Activated CD4-positive, alpha-beta memory T cell treated with anti-CD3 and anti-CD28 coated beads for 36 hours (primary cell): ENCODE data around the gene HOTAIR. TPM values are rescaled to one million over a fixed set of nuclear protein-coding genes. Genes with fewer than 3 reads are reported as not detected.
A peak's percentile ranks its signal among the peaks of the same experiment; 100 is the strongest.

ENCODE experiments used
- CTCF ChIA-PET: fragments of 350-600 bp; sonication (Branson Sonifier 250); formaldehyde crosslinking; loops from one replicate; lab custom pipeline; 2021; ENCODE audit warnings: antibody characterized with exemption, inconsistent platforms; lab: Charles Lee
- POLR2A ChIA-PET: fragments of 350-600 bp; sonication (Branson Sonifier 250); formaldehyde crosslinking; loops from one replicate; lab custom pipeline; 2021; ENCODE audit warnings: antibody characterized with exemption; lab: Charles Lee
- DNase-seq: peaks from one replicate; pipeline ENCODE4 v3.0.0-alpha.2; 2020
- H3K27ac Mint-ChIP-seq: one replicate; pipeline ENCODE4 v1.8.0; 2021; ENCODE audit warnings: mixed read lengths
- H3K27me3 Mint-ChIP-seq: one replicate; pipeline ENCODE4 v1.8.0; 2021; ENCODE audit warnings: mixed read lengths
- H3K36me3 Mint-ChIP-seq: one replicate; pipeline ENCODE4 v1.8.0; 2021; ENCODE audit warnings: mixed read lengths
- H3K4me1 Mint-ChIP-seq: one replicate; pipeline ENCODE4 v1.8.0; 2021; ENCODE audit warnings: low read depth, mixed read lengths
- H3K4me3 Mint-ChIP-seq: one replicate; pipeline ENCODE4 v1.8.0; 2021; ENCODE audit warnings: mild to moderate bottlenecking, mixed read lengths
- H3K9me3 Mint-ChIP-seq: one replicate; pipeline ENCODE4 v1.8.0; 2021; ENCODE audit warnings: mixed read lengths
- intact Hi-C: fragments of 100-400 bp; cut with micrococcal nuclease; formaldehyde crosslinking; loops from one replicate; pipeline ENCODE4 v1.15.1; 2023
- total RNA-seq, 2 experiments: library from RNA; stranded (reverse); gene quantifications; one replicate each; pipeline ENCODE4 v1.2.3, GENCODE V29; 2021

Gene HOTAIR
- total RNA-seq, 2 experiments from 2014 or later: not detected

DNA sequence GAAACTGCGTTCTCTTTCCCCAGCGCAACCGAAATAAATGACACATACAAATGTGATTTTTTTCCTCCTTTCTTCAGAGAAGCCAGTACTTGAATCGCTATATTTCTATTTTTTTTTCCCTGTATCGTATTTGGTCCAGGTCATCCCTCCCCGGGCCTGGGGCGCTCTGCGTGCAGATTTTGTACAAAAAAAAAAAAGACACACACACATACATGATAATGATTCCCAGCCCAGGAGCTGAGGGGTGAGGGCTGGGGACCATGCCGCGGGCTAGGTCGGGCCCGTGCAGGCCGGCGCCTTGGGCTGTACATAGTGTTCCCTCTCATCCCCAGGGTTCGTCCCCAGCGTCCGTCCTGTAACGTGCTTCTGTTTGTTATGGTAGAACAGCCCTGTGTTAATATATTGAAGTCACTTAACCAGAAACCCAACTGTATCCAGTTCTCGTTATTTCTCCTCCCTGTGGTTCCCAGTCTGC is 28.2 kb upstream of the HOTAIR start:
- Mint-ChIP-seq H3K27me3 (peaks cover 92% of the 10 kb centered on the region), H3K36me3 (no peaks in the 10 kb centered on the region), H3K27ac (no peak overlapping the region), H3K9me3 (no peaks in the 10 kb centered on the region), H3K4me3 (no peak overlapping the region), H3K4me1 (peaks cover 13% of the 10 kb centered on the region)
- CTCF ChIA-PET: interaction anchor here (1.0 to 9.3 kb wide), 4 partner anchors 18 to 205 kb away, joined by 3 to 127 read pairs (median 108); partner anchors contain the start of genes HOXC10 and SMUG1
- POLR2A ChIA-PET: no interaction called here
- intact Hi-C loops: loop anchor here (10.0 kb wide), 1 partner anchor 362 kb away; the partner anchor contains the start of gene GPR84
- DNase-seq: no peak

DNA sequence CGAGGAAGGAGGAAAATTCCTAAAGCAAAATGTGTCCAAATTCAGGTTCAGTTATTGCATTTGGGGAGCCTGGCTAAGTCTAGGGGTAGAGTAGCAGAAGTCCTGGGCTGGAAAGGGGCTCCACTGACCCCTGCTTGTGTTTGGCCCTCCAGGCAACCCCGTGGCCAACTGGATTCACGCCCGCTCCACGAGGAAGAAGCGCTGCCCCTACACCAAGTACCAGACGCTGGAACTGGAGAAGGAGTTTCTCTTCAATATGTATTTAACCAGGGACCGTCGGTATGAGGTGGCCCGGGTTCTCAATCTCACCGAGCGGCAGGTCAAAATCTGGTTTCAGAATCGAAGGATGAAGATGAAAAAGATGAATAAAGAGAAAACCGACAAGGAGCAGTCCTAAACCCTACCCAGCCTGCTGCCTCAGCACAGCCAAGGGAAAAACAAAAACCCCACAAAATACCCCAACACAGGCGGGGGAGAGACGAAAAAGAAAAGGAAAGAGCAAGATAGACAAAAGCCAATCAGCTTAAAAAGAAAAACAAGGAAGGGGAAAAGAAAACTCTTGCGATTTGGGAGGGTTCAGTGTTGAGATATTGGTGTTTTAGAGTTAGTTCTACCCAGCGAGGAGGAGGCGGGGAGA is 27.6 kb upstream of the HOTAIR start:
- Mint-ChIP-seq H3K4me1 (peaks cover 16% of the 10 kb centered on the region), H3K27ac (no peak overlapping the region), H3K4me3 (no peak overlapping the region), H3K36me3 (no peaks in the 10 kb centered on the region), H3K27me3 (peaks cover 92% of the 10 kb centered on the region), H3K9me3 (no peaks in the 10 kb centered on the region)
- no peak for DNase-seq
- ChIA-PET POLR2A (no interaction called here), CTCF (interaction anchor here (0.7 to 9.3 kb wide), 3 partner anchors 17 to 198 kb away, joined by 3 to 112 read pairs (median 3); partner anchors contain the start of gene HOXC10)
- intact Hi-C loops: loop anchor here (10.0 kb wide), 1 partner anchor 362 kb away; the partner anchor contains the start of gene GPR84

DNA sequence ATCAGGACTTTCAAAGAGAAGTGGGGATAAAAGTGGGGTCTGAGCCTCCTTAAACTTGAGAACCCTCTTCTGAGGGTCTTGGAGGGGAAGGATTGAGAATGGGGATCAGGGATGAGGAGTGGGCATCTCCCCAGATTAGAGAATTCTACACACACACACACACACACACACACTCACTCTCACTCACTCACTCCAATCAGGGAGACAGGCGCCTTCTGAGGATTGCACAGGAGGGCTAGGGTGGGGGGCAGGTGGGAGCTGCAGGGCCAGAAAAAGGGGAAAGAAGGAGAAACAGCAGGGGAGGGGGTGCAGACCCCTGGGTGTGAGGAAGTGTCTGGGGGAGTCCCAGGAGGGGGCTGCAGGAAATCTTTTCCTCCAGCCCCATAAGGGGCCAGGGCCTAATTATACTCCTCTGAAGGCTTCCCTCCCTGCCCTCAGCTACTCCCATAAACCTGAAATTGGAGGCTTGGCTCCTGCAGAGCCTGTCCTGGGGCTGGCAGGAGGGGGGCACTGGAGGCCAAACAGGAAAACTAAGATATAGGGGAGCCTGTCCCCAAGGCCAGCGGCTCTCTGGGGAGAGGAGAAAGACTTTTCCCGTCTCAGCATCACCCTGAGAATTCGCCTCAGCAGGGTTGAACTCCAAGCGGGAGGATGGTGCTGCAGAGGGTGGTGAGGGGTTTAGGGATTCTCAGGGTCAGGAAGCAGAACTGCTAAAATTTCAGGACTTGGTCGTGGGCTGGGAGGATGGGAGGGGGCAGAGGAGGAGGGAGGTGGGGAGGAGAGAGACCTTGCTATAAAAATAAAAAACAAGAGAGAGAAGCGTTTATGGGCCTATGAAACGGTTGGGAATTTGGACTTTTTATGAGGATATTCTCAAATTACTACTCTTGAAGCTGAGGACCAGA is 26.8 kb upstream of the HOTAIR start:
- no peaks in the 10 kb centered on the region for H3K36me3 Mint-ChIP-seq
- H3K27me3 Mint-ChIP-seq: peaks cover 87% of the 10 kb centered on the region
- no peak overlapping the region for H3K27ac Mint-ChIP-seq
- ChIA-PET CTCF (interaction anchor here (0.7 to 2.0 kb wide), 3 partner anchors 31 to 206 kb away, joined by 3 to 7 read pairs (median 3); no protein-coding TSS in a partner anchor), POLR2A (no interaction called here)
- H3K4me1 Mint-ChIP-seq: peaks cover 13% of the 10 kb centered on the region
- no peak overlapping the region for H3K4me3 Mint-ChIP-seq
- intact Hi-C loops: loop anchor here (10.0 kb wide), 1 partner anchor 363 kb away; the partner anchor contains the start of gene GPR84
- DNase-seq: no peak
- H3K9me3 Mint-ChIP-seq: no peaks in the 10 kb centered on the region

DNA sequence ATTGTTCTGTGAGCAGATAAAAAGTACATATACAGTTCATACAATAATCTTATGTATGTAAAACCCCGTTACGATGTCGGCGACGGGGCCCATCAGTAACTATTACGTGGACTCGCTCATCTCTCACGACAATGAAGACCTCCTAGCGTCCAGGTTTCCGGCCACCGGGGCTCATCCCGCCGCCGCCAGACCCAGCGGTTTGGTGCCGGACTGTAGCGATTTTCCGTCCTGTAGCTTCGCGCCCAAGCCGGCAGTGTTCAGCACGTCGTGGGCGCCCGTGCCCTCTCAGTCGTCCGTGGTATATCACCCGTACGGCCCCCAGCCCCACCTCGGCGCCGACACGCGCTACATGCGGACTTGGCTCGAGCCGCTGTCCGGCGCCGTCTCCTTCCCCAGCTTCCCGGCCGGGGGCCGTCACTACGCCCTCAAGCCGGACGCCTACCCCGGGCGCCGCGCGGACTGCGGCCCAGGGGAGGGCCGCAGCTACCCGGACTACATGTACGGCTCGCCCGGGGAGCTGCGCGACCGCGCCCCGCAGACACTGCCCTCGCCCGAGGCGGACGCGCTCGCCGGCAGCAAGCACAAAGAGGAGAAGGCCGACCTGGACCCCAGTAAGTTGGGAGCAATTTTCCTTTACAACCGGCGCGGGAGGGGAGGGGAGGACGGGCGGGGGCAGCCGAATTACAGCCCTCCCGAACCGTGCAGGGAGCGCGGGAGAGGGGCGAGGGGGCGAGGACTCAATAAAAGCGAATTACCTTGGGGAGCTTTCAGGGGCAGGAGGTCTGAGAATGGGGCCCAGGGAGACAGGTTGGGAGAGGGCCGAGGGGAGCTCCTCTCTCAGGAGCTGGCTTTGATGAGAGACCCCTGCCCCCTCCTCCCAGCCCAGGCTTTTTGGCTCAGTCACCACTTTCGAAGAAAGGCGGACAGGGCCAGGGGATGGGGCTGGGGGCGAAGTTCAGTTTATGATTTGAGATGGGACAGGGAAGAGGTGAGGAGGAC is 25.7 kb upstream of the HOTAIR start, which contains the start of gene HOXC9:
Gene HOXC9 (plus strand): TSS at position 46 of the 999 bp plus-strand sequence. CDS start 28 bp downstream, at position 74.
- Mint-ChIP-seq H3K36me3 (no peaks in the 10 kb centered on the region), H3K9me3 (no peaks in the 10 kb centered on the region), H3K27ac (no peak within 1 kb of the TSS), H3K4me3 (peak within 1 kb of the TSS; percentile 37), H3K27me3 (peaks cover 86% of the 10 kb centered on the region), H3K4me1 (peaks cover 16% of the 10 kb centered on the region)
- DNase-seq: no peak
- POLR2A ChIA-PET: no interaction called here
- CTCF ChIA-PET: interaction anchor here (0.7 to 2.0 kb wide), 8 partner anchors 13 to 214 kb away, joined by 3 to 7 read pairs (median 6); partner anchors contain the start of gene HOXC5
- intact Hi-C loops: loop anchor here (10.0 kb wide), 1 partner anchor 364 kb away; the partner anchor contains the start of gene GPR84

DNA sequence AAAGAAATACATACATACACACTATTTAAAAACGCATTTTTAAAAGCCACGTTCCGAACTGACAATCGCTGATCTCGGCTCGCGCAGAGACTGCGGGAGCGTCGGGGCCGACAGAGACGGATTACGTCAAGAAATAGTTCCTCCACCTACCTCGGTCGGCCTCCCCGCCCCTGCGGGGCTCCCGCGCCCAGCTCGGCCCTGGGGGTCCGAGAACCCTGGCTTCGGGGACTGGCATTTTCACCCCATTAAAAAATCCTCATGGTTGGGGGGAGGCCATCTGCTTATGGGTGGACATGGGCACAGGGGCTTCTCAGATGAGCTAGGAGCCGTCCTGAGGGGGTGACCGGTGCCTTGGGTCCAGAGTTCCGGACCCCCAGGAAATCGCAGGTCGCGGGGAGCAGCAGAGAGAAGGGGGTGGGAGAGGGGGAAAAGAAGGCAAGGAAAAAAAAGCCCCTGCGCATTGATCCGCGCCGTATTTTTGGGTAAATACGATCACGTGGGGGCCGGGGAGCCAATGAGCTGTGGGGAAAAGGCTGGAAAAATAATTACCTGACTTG is 24.9 kb upstream of the HOTAIR start:
- peak; percentile 42 for DNase-seq
- peak overlapping the region; percentile 37 for H3K4me3 Mint-ChIP-seq
- no peak overlapping the region for H3K27ac Mint-ChIP-seq
- no peaks in the 10 kb centered on the region for H3K9me3 Mint-ChIP-seq
- ChIA-PET POLR2A (no interaction called here), CTCF (interaction anchor here (0.7 to 2.2 kb wide), 9 partner anchors 13 to 215 kb away, joined by 3 to 7 read pairs (median 7); partner anchors contain the start of gene HOXC5)
- H3K27me3 Mint-ChIP-seq: peaks cover 85% of the 10 kb centered on the region
- peaks cover 23% of the 10 kb centered on the region for H3K4me1 Mint-ChIP-seq
- intact Hi-C loops: loop anchor here (5.0 to 10.0 kb wide), 2 partner anchors 33 to 365 kb away; partner anchors contain the start of genes GPR84 and HOXC5
- no peaks in the 10 kb centered on the region for H3K36me3 Mint-ChIP-seq

DNA sequence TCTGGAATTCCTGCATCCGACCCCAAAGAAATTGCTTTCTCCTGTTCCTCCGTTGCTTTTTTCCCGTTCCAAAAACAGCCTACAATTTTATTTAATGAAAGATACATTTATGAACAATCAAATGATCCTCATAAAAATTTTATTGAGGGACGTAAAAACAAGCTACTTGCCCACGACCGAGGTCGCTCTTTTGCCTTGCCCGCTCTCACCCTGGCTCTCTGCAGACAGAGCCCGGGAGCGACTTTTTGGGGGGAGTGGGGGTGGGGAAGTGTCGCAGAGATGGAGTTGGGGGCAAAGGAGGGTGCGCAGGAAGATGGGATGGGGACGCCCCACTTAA is 24.1 kb upstream of the HOTAIR start:
- POLR2A ChIA-PET: no interaction called here
- DNase-seq: no peak
- Mint-ChIP-seq H3K27ac (no peak overlapping the region), H3K36me3 (peaks cover 1% of the 10 kb centered on the region), H3K9me3 (no peaks in the 10 kb centered on the region), H3K4me3 (no peak overlapping the region), H3K4me1 (peaks cover 29% of the 10 kb centered on the region), H3K27me3 (peaks cover 82% of the 10 kb centered on the region)
- CTCF ChIA-PET: interaction anchor here (1.3 to 2.2 kb wide), 2 partner anchors 12 to 216 kb away, joined by 4 to 7 read pairs; no protein-coding TSS in a partner anchor
- intact Hi-C loops: loop anchor here (5.0 kb wide), 1 partner anchor 33 kb away; the partner anchor contains the start of gene HOXC5

DNA sequence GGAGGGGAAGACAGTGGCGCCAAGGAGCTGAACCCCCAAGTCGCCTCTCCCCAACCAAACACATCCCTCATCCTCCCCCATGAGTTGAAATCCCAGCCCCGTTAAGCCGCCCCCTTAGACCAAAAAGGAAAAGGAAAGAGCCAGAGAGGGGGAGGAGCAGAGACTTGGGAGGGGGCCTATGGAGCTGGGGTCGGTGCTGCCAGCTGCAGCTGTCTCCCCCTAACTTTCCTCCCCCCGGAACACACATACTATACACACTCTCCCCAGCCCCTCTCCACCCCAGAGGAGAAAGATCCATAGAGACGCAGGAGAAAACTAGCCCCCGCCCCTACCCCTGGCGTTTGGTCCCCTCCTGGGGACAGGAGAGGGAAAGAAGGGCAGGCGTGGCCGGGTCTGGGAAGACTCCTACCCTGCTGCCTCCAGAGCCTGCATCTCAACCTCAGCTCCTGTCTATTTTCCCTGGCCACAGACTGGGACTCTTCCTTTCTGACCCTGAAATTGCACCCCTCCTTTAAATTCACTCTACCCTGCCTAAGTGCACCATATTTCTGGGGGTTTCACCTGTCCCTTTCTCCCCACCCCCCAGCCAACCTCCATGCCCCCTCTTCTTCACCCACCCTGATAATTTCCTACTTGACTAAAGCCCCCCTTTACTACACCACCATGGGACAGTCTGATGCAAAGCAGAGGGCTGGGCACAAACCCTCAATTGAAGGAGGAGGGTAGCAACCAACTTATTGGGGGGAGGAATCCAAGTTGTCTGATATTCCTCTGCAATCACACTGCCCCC is 23.6 kb upstream of the HOTAIR start:
- Mint-ChIP-seq H3K9me3 (no peaks in the 10 kb centered on the region), H3K4me3 (no peak overlapping the region), H3K4me1 (peaks cover 32% of the 10 kb centered on the region), H3K27me3 (peaks cover 82% of the 10 kb centered on the region), H3K36me3 (peaks cover 2% of the 10 kb centered on the region), H3K27ac (no peak overlapping the region)
- DNase-seq: no peak
- CTCF ChIA-PET: interaction anchor here (0.7 to 2.3 kb wide), 4 partner anchors 7 to 217 kb away, joined by 3 to 7 read pairs (median 6); no protein-coding TSS in a partner anchor
- intact Hi-C loops: loop anchor here (5.0 kb wide), 1 partner anchor 34 kb away; the partner anchor contains the start of gene HOXC5
- POLR2A ChIA-PET: interaction anchor here (0.6 kb wide), 1 partner anchor 436 kb away, joined by 3 read pairs; no protein-coding TSS in a partner anchor

DNA sequence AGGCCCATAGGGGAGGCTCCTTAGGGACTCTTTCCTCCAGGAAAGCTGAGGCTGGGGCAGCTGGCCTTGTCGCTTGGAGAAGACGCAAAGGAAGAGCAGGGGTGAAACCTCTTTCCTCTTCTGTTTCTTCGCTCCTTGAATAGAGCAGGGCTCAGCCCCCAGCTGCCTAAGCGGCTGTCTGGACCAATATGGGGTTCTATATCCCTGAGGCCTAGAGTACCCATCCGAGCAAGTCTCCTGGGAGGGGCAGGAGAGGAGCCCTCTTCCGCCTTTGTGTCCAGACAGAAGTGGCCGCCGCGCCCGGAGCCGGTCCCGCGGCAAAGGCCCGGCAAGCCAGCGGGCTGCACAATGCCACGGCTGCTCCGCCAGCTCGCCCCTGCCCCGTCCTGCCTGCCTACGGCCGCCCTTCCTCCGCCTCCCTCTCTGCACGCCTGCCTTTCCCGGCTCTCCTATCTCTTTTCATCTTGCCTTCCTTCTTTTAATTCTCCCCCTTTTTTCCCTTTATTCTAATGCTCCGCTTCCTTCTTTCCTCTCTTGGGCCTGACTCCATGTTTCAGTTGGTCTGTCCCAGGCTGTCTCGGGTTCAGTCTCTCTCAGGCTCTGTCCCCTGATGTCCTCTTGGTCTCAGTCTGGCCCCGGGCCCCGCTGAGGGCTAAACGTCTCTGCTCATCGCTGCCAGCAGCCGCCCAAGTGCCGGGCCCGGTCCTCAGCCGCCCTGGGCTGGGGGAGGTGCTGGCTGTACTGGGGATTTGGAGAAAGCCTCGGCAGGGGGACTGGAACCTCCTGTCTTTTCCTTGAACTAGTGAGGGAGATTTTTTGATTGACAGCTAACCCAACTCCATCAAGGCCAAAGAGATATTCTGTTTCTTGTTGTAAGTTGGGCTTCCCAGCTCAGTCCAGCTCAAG is 22.7 kb upstream of the HOTAIR start:
- H3K4me1 Mint-ChIP-seq: peaks cover 31% of the 10 kb centered on the region
- H3K36me3 Mint-ChIP-seq: peaks cover 2% of the 10 kb centered on the region
- no peak overlapping the region for H3K4me3 Mint-ChIP-seq
- ChIA-PET CTCF (interaction anchor here (0.7 to 2.7 kb wide), 7 partner anchors 8 to 218 kb away, joined by 3 to 20 read pairs (median 4); partner anchors contain the start of gene HOXC10), POLR2A (no interaction called here)
- no peaks in the 10 kb centered on the region for H3K9me3 Mint-ChIP-seq
- intact Hi-C loops: loop anchor here (5.0 kb wide), 1 partner anchor 35 kb away; the partner anchor contains the start of gene HOXC5
- no peak overlapping the region for H3K27ac Mint-ChIP-seq
- peaks cover 82% of the 10 kb centered on the region for H3K27me3 Mint-ChIP-seq
- no peak for DNase-seq
